ENCODE results near the gene CD14. TPM values are rescaled to one million over a fixed set of nuclear protein-coding genes. Genes with fewer than 3 reads are reported as not detected.

CD14 gene
- total RNA-seq, 1 donor from 2014 or later = 0.29 TPM

- Histone ChIP-seq H3K36me3 (ENCODE audit: control insufficient read depth, insufficient read depth, low read length) (peaks cover 2% of the 10 kb centered on the region), H3K27me3 (ENCODE audit: control insufficient read depth, insufficient read depth, low read length) (peaks cover 6% of the 10 kb centered on the region), H3K4me3 (ENCODE audit: low read depth, low read length) (no peak overlapping the region)
- DNase-seq (ENCODE audit: low read depth) = no peak
- no peak for TF ChIP-seq CTCF (IDR thresholded peaks at IDR 0.05; ENCODE audit: insufficient read depth, low read length, poor library complexity, severe bottlenecking)
These were observed 4.6 kb upstream of the CD14 start for GRCh38 chr5:140637371-140638100.

GRCh38 chr5:140635291-140636257, 2.6 kb upstream of the CD14 start:
- peaks cover 20% of the 10 kb centered on the region for H3K27me3 ChIP-seq (ENCODE audit: control insufficient read depth, insufficient read depth, low read length)
- no peaks in the 10 kb centered on the region for H3K36me3 ChIP-seq (ENCODE audit: control insufficient read depth, insufficient read depth, low read length)
- no peak for DNase-seq (ENCODE audit: low read depth)
- H3K4me3 ChIP-seq (ENCODE audit: low read depth, low read length) = no peak overlapping the region
- no peak for TF ChIP-seq CTCF (IDR thresholded peaks at IDR 0.05; ENCODE audit: insufficient read depth, low read length, poor library complexity, severe bottlenecking)

- TF ChIP-seq CTCF (IDR thresholded peaks at IDR 0.05; ENCODE audit: insufficient read depth, low read length, poor library complexity, severe bottlenecking) = no peak
- DNase-seq (ENCODE audit: low read depth) = no peak
- H3K4me3 ChIP-seq (ENCODE audit: low read depth, low read length) = no peak overlapping the region
These were observed 1.1 kb upstream of the CD14 start for GRCh38 chr5:140634103-140634502.

GRCh38 chr5:140633501-140633900, 526 bp upstream of the CD14 start:
- Histone ChIP-seq H3K4me3 (ENCODE audit: low read depth, low read length) (no peak overlapping the region), H3K27me3 (ENCODE audit: control insufficient read depth, insufficient read depth, low read length) (peaks cover 20% of the 10 kb centered on the region), H3K36me3 (ENCODE audit: control insufficient read depth, insufficient read depth, low read length) (no peaks in the 10 kb centered on the region)
- no peak for DNase-seq (ENCODE audit: low read depth)
- no peak for TF ChIP-seq CTCF (IDR thresholded peaks at IDR 0.05; ENCODE audit: insufficient read depth, low read length, poor library complexity, severe bottlenecking)

More at GRCh38 chr5:140634103-140634502, 1.1 kb upstream of the CD14 start:
- Histone ChIP-seq H3K27me3 (ENCODE audit: control insufficient read depth, insufficient read depth, low read length) (peaks cover 20% of the 10 kb centered on the region), H3K36me3 (ENCODE audit: control insufficient read depth, insufficient read depth, low read length) (no peaks in the 10 kb centered on the region)

- no peak for TF ChIP-seq CTCF (IDR thresholded peaks at IDR 0.05; ENCODE audit: insufficient read depth, low read length, poor library complexity, severe bottlenecking)
- DNase-seq (ENCODE audit: low read depth) = no peak
- Histone ChIP-seq H3K4me3 (ENCODE audit: low read depth, low read length) (peak overlapping the region; percentile 39), H3K27me3 (ENCODE audit: control insufficient read depth, insufficient read depth, low read length) (peaks cover 20% of the 10 kb centered on the region), H3K36me3 (ENCODE audit: control insufficient read depth, insufficient read depth, low read length) (no peaks in the 10 kb centered on the region)
These were observed 482 bp downstream of the CD14 start for GRCh38 chr5:140632366-140633020.

All from kidney epithelial cell (primary cell).